Activated effector memory CD4-positive, alpha-beta T cell treated with anti-CD3 and anti-CD28 coated beads, Interleukin-2, amount 50 U/mL, for 16 hours (primary cell): ENCODE measurements around the gene NXNL1.
A peak's percentile ranks its signal among the peaks of the same experiment; 100 is the strongest.
"Not testable (repeated sequence)": the region's sequence is repeated elsewhere in the genome, so short reads cannot be mapped to it uniquely, and the experiment has no call there.

Source experiments
- DNase-seq: peaks from one replicate; pipeline ENCODE4 v3.0.0-alpha.2; 2020

NXNL1 gene

GRCh38 chr19:17460372-17461230 is at the start of gene NXNL1:
NXNL1 (minus strand) TSS chr19:17460926; CDS start chr19:17460869, 57 bp downstream.
- DNase-seq = no peak

DNA sequence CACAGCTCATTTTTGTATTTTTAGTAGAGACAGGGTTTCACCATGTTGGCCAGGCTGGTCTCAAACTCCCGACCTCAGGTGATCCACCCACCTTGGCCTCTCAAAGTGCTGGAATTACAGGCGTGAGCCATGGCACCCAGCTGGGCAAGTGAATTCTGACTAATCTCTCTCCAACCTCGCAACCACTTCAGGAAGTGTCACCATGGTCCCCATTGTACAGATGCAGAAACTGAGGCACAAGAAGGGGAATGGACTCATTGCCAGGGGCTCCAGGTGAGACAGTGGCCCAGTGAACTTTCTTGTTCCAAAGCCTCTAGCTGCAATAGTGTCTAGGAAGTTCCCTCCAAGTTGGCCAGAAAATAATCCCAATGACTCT is 47.8 kb upstream of the NXNL1 start:
- DNase-seq = not testable (repeated sequence)

GRCh38 chr19:17506745-17507144 is 46.0 kb upstream of the NXNL1 start:
- DNase-seq = no peak

GRCh38 chr19:17505223-17505622 is 44.5 kb upstream of the NXNL1 start:
- no peak for DNase-seq

DNA sequence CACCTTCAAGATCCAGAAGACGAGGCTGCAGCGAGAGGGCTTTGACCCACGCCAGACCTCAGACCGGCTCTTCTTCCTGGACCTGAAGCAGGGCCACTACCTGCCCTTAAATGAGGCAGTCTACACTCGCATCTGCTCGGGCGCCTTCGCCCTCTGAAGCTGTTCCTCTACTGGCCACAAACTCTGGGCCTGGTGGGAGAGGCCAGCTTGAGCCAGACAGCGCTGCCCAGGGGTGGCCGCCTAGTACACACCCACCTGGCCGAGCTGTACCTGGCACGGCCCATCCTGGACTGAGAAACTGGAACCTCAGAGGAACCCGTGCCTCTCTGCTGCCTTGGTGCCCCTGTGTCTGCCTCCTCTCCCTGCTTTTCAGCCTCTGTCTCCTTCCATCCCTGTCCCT is 43.7 kb upstream of the NXNL1 start:
- DNase-seq = no peak

DNA sequence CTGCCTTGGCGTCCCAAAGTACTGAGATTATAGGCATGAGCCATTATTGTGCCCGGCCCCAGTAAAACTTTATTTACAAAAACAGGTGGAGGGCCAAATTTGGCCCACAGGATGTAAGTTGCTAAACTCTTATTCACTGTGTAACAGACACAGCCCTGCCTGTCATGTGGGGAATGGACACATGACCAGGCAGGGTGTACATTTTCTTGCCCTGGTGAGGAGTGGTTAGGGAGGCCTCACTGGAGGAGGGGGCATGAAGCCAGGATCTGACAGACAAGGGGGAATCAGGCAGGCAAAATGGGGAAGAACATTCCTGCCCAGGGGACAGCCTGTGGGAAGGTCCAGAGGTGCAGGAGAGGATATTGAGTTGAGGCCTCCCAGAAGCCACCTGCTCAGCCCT is 43.3 kb upstream of the NXNL1 start:
- no peak for DNase-seq

DNA sequence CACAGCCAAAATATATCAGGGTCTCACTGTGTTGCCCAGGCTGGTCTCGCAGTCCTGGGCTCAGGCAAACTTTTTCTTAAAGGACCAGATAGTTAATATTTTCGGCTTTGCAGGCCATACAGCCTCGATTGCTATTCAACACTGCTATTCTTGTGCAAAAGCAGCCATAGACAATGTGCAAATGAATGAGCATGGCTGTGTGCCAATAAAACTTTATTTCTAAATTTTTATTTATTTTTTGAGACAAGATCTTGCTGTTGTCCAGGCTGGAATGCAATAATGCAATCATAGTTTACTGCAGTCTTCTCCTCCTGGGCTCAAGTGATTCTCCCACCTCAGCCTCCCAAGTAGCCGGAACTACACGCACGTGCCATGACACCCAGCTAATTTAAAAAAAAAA is 42.5 kb upstream of the NXNL1 start:
- no peak for DNase-seq

- no peak for DNase-seq
These were observed 39.9 kb upstream of the NXNL1 start for GRCh38 chr19:17500447-17501198.

DNA sequence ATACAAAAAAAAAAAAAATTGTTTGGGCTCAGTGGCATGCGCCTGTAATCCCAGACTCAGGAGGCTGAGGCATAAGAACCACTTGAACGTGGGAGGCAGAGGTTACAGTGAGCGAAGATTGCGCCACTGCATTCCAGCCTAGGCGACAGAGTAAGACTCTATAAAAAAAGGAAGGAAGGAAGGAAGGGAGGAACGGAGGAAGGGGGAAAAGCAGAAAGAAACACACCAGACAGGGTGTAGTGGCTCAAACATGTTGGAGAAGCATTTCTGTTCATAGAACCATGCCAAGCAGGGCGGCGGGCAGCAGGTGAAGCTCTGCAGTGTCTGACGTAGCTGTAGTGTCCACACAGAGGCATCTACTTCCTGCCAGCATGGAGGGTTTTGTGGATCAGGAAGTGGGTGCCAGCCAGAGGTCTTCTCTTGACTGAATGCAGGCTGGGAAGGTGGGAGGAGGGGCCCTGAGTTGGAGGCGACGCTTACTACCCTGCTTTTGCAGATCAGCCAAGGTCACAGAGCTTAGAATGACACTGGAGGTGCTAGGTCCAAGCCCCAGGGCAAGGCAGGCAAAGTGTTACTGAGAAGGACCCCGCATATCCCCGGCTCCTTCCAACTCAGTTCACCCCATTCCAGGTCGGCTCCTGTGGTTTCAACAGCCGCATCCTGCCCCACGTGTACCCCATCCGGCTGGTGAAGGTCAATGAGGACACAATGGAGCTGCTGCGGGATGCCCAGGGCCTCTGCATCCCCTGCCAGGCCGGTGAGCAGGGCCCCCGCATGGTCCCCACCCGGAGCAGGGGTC is 39.1 kb upstream of the NXNL1 start:
- no peak for DNase-seq

DNA sequence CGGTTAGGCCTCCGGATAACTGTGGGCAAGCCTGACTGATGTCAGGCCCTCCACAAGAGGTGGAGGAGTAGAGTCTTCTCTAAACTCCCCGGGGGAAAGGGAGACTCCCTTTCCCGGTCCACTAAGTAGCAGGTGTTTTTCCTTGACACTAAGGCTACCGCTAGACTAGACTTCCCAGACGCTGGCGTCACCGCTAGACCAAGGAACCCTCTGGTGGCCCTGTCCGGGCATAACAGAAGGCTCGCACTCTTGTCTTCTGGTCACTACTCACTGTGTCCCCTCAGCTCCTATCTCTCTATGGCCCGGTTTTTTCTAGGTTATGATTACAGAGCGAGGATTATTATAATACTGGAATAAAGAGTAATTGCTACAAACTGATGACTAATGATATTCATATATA is 38.3 kb upstream of the NXNL1 start:
- not testable (repeated sequence) for DNase-seq

DNA sequence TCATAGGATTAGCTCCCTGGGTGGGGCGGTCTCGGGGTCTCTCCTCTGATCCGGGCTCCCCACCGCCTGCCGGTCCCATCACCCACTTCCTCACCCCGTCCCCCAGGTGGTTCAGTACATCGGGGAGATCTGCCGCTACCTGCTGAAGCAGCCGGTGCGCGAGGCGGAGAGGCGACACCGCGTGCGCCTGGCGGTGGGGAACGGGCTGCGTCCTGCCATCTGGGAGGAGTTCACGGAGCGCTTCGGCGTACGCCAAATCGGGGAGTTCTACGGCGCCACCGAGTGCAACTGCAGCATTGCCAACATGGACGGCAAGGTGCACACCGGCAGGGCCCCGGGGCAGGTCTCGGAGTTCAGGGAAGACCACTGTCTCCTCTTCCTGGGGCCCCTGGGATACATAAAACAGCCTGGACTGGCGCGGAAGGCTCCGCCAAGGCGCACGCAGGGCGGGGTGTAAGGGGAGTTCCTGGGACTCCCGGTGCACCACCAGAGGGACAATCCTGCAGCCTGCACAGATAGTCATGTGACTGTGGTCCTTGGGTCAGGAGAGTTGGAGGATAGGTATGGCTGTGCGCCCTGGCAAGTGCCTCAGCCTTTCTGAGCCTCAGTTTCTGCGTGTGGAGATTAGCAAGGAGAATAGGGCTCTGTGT is 36.5 kb upstream of the NXNL1 start:
- DNase-seq = no peak

DNA sequence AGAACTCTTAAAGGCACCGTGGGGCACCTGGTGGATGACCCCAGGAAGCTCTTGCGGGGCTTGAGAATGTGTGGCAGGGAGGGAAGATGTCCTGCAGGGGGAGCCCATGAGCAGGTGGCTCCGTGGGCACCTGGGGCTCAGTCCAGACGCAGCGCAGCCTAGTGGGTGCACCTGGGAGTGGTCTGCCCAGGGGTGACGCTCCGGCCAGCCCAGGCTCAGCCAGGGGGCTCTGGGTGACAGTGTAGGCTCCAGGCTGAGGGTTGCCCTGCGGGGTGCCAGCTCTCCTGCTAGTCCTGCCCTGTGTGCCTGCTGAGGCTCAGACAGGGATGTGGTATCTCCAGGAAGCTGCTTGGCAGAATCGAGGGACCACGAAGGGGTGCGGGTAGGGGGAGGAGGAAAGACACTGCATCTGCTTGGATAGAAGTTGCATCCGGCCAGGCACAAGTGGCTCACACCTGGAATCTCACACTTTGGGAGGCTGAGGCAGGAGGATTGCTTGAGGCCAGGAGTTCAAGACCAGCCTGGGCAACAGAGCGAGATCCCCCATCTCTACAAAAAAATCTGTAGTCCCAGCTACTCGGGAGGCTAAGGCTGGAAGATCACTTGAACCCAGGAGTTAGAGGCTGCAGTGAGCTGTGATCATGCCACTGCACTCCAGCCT is 35.7 kb upstream of the NXNL1 start:
- peak; percentile 93 for DNase-seq

DNA sequence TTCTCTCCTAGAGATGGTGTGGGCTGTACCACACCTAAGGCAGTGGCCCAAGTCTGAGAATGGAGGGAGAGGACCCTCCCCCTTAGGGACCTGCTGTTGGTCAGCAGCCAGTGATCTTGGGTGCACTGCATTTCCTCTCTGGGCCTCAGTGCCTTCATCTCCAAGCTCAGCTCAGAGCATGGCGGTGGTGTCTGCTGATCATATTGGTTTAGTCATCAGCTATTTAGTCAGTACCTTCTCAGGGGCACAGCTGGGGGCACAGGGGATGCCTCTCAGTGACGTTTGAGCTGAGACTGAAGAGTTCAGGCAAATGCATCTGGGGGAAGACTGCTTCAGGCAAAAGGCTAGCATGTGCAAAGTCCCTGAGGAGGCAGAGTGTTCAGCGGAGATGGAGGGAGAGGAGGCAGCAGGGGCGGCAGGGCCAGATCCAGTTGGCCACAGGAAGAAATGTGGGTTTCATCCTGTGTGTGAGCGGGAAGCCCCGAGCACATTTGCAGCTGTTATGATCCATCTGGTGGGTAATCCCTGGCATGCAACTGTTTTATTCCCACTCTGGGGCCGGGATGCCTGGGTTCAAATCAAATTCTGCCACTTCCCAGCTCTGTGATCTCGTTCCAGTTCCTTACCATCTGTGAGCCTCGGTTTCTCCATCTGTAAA is 35.0 kb upstream of the NXNL1 start:
- no peak for DNase-seq

DNA sequence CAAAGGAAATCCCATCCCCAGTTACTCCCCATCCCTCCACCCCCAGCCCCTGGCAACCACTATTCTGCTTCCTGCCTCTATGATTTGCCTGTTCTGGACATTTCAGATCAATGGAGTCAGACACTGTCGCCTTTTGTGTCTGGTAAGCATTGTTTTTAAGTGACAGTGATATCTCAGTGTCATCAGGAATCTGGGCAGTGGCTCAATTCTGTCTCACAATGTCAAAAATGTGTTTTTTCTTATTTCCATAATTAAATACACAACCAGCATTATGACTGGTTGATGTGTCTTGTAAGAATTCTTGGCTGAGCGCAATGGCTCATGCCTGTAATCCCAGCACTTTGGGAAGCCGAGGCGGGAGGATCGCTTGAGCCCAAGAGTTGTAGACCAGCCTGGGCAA is 30.6 kb upstream of the NXNL1 start:
- DNase-seq = no peak

DNA sequence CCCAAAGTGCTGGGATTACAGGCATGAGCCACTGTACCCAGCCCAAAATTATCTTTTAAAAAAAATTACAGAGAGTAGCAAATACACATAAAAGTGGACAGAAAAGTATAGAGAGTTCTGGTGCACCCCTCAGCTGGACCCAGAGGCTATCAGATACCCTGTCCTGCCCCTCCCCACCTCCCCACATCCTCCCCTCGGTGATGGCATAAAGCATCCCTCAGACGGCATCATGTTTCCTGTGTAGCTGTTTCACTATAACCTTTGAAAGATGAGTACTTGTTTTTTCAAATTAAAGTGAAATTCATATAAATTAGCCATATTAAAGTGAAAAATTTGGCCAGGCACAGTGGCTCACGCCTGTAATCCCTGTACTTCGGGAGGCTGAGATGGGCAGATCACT is 29.7 kb upstream of the NXNL1 start:
- DNase-seq = peak; percentile 73

DNA sequence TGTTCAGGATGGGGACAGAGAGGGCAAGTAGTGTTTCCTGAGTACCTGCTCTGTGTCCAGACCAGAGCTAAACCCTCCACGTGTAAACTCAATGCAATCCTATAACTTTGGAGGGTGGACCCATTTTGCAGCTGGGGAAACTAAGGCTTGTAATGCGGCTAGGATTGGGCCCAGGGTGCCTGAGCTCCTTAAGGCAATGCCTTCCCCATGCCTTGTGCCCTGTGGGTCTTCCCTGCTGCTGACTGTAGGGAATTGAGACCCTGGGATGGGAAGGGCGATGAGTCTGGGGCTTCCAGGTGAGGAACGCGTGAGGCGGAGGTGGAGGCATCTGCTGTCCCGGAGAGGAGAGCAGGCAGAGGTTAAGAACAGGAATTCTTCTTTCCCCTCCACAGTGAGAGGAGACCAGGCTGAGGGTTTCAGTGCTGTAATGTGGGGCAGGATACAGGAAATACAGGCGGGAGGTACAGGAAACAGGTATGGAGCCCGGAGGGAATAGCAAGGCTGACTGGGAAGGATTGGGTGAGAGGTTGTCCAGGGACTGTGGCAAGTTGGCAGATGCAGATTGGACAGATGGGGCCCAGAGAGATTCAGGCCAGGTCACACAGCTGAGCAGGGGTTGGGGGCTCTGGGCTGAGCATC is 28.8 kb upstream of the NXNL1 start:
- no peak for DNase-seq

DNA sequence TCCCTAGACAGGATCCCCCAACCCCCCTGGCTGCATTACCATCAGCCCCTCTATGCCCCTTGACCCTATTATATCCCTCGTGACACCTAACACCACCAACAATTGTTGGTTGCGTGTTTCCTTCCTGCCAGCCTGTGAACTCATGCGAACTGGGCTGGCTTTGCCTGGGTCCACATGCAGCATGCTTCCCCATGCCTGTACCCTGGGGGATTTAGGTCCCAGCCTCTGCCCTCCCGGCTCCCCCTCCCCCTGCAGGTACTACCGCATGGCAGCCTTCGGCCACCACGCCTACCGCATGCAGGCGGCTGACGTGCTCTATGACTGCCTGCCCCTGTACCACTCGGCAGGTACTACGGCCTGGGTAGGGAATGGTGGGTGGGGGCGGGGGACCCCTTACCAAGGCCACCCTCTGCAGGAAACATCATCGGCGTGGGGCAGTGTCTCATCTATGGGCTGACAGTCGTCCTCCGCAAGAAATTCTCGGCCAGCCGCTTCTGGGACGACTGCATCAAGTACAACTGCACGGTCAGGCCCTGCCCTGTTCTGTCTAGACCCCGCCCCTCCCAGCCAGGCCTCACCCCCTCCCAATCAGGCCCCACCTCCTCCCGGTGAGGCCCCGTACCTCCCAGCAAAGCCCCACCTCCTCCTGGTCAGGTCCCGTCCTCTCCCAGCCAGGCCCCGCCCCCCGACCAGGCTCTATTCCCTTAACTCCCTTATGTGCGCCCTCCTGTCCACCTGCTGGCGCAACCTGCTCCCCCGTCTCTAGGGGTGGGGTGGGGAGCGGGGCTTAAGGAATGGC is 28.1 kb upstream of the NXNL1 start:
- peak; percentile 91 for DNase-seq

DNA sequence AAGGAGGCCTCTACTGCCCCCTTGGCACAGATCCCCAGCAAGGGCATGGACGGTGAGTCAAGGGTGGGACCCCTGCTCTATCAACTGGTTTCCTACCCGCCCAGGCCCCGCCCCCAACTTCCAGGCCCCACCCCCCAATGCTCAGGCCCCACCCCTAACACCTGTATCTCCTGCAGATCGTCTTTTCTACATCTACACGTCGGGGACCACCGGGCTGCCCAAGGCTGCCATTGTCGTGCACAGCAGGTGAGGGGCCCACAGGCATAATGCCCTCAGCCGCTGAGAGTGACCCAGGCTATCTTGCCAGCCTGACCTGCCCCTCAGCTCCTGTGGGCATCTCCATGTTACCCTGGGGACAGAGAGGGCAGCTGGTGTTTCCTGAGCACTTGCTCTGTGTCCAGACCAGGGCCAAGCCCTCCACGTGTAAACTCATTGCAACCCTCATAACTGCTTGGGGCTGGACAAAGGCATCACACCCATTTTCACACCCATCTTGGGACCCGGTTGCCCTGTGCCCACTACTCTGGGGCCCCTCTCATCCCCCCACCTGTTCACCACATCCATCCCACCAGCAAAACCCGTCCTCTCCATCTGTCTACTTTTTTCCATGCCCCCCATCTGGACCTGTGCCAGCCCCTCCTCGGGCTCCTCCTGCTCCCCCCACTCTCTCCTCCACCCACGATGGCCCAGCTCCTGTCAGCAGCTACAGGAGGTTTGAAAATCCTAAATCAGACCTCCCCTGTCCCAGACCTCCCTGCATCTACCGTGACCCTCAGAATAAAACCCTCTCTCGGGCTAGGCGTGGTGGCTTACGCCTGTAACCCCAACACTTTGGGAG is 26.8 kb upstream of the NXNL1 start:
- no peak for DNase-seq

- no peak for DNase-seq
These were observed 26.0 kb upstream of the NXNL1 start for GRCh38 chr19:17486545-17487240.
